Measurements from ENCODE around the gene ACOT8. TPM values are rescaled to one million over a fixed set of nuclear protein-coding genes. Genes with fewer than 3 reads are reported as not detected.

ACOT8 gene
- total and polyA plus RNA-seq, 10 of the 15 experiments (the other 5 are each of a cell fraction or from before 2014, with no cell fraction given): 5.1 to 47.9 (median 31.8) TPM

GRCh38 chr20:45848969-45849582 lies 8.1 kb downstream of the ACOT8 start:
- in situ Hi-C loops (cut with MboI): no loop called here
- no peak overlapping the region for H3K4me3 ChIP-seq
- BruUV-seq (replicated peaks): no TSS peak
- no peaks in the 10 kb centered on the region for H3K9me3 ChIP-seq (replicated peaks; ENCODE audit: control insufficient read depth, insufficient read depth, low read length)
- no peaks in the 10 kb centered on the region for H3K79me2 ChIP-seq (ENCODE audit: control insufficient read depth, insufficient read depth, low read length)
- ChIA-PET SMC1A (ENCODE audit: uncharacterized antibody, unreplicated experiment) (interaction anchor here (1.6 kb wide), 1 partner anchor 8 kb away, joined by 4 read pairs; no protein-coding TSS in a partner anchor), POLR2A (no interaction called here), RAD21 (ENCODE audit: unreplicated experiment) (no interaction called here), CTCF (no interaction called here)
- DNase-seq (ENCODE audit: low read depth, low spot score) (no peak), ATAC-seq (no peak), FAIRE-seq (no peak)
- H3K27ac ChIP-seq (ENCODE audit: control insufficient read depth, insufficient read depth): no peak overlapping the region
- TF ChIP-seq IRF4 (IDR thresholded peaks at IDR 0.05; ENCODE audit: low read depth, low read length) (no peak), ZNF217 (IDR thresholded peaks at IDR 0.05) (no peak), FOXM1 (IDR thresholded peaks at IDR 0.05; ENCODE audit: low read depth, low read length) (no peak), SPI1 (IDR thresholded peaks at IDR 0.05; ENCODE audit: borderline replicate concordance, insufficient read depth, low read depth, low read length) (no peak), HSF1 (IDR thresholded peaks at IDR 0.05; ENCODE audit: low read depth, low read length) (no peak), SMAD5 (IDR thresholded peaks at IDR 0.05; ENCODE audit: low read depth) (no peak)
- TF ChIP-seq, protein P1, sequence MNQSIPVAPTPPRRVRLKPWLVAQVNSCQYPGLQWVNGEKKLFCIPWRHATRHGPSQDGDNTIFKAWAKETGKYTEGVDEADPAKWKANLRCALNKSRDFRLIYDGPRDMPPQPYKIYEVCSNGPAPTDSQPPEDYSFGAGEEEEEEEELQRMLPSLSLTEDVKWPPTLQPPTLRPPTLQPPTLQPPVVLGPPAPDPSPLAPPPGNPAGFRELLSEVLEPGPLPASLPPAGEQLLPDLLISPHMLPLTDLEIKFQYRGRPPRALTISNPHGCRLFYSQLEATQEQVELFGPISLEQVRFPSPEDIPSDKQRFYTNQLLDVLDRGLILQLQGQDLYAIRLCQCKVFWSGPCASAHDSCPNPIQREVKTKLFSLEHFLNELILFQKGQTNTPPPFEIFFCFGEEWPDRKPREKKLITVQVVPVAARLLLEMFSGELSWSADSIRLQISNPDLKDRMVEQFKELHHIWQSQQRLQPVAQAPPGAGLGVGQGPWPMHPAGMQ (IDR thresholded peaks at IDR 0.05; ENCODE audit: borderline replicate concordance): no peak
- TF ChIP-seq, protein P2, sequence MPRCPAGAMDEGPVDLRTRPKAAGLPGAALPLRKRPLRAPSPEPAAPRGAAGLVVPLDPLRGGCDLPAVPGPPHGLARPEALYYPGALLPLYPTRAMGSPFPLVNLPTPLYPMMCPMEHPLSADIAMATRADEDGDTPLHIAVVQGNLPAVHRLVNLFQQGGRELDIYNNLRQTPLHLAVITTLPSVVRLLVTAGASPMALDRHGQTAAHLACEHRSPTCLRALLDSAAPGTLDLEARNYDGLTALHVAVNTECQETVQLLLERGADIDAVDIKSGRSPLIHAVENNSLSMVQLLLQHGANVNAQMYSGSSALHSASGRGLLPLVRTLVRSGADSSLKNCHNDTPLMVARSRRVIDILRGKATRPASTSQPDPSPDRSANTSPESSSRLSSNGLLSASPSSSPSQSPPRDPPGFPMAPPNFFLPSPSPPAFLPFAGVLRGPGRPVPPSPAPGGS (IDR thresholded peaks at IDR 0.05; ENCODE audit: borderline replicate concordance, insufficient read depth, low read depth, low read length, poor library complexity, severe bottlenecking): no peak
- H3K27me3 ChIP-seq (replicated peaks in 1 of 2; ENCODE audit: control insufficient read depth in 2 of 2, insufficient read depth in 2 of 2, low read length in 1 of 2): no peaks in the 10 kb centered on the region
- H4K20me1 ChIP-seq (ENCODE audit: control insufficient read depth, insufficient read depth): no peaks in the 10 kb centered on the region
- no peak overlapping the region for H3K4me2 ChIP-seq (ENCODE audit: control insufficient read depth, insufficient read depth)
- H2AFZ ChIP-seq (ENCODE audit: control insufficient read depth, low read depth, low read length): no peak overlapping the region
- no peaks in the 10 kb centered on the region; a peak in 1 of 4 replicates for H3K36me3 ChIP-seq (ENCODE audit: control insufficient read depth in 2 of 2, insufficient read depth in 2 of 2, low read length in 1 of 2)
- no peaks in the 10 kb centered on the region for H3K4me1 ChIP-seq (ENCODE audit: control insufficient read depth, insufficient read depth, low read length)
- H3K9ac ChIP-seq (ENCODE audit: control insufficient read depth, insufficient read depth, low read length): no peak overlapping the region
- intact Hi-C loops (cut with micrococcal nuclease; ENCODE audit: unreplicated experiment): no loop called here
- 96% methylated on average over 8 of the region's 8 CpGs for WGBS (ENCODE audit: insufficient coverage, insufficient replicate concordance, low lambda C conversion rate, missing lambda C conversion rate)

All from GM12878 (cell line).